K562 (cell line): ENCODE measurements around the gene RANBP6. TPM values are rescaled to one million over a fixed set of nuclear protein-coding genes. Genes with fewer than 3 reads are reported as not detected.

Source experiments
- ATAC-seq: fragments of 200-7000 bp; cut with Tn5 transposase; 3 replicates; pipeline ENCODE4 v1.9.1; 2020; ENCODE audit warnings: moderate library complexity
- BruUV-seq: library from RNA; stranded (reverse); fragments of 400-500 nt; replicated peaks from 2 replicates; lab custom pipeline; 2021; lab: Mats Ljungman, UMichigan
- CTCF ChIA-PET: fragments of 300-600 bp; formaldehyde crosslinking; extraction: SDS; loops from one replicate; lab custom pipeline; 2021; ENCODE audit warnings: low intra/inter-chr PET ratio; lab: Yijun Ruan, JAX
- POLR2A ChIA-PET: fragments of 300-600, 350-650 bp; sonication (Branson Sonifier 250); formaldehyde crosslinking; extraction: SDS; loops from one replicate; lab custom pipeline; 2021; ENCODE audit warnings: antibody characterized with exemption, inconsistent platforms; lab: Yijun Ruan, JAX
- DNase-seq, 4 experiments: peaks; one replicate each; pipeline versions ENCODE4 v3.0.0 to v3.0.0-alpha.2; 2011 to 2018; ENCODE audit warnings: low spot score in 3 of 4, mixed read lengths in 3 of 4; ENCODE audit errors: extremely low read depth in 1 of 4
- FAIRE-seq: peaks from 2 replicates; lab custom pipeline; 2011; peaks lifted over from hg19 to GRCh38; lab: Jason Lieb, UNC
- H2AFZ ChIP-seq: 2 replicates; pipeline ENCODE4 v1.6.0; 2011; ENCODE audit warnings: low read depth, low read length, control low read depth, inconsistent platforms
- H3K27ac ChIP-seq: fragments of 200-600 bp; 3 replicates; pipeline ENCODE4 v1.8.0; 2011; ENCODE audit warnings: low read depth, mild to moderate bottlenecking, control low read depth, inconsistent platforms, low read length, moderate library complexity, mixed read lengths; ENCODE audit errors: extremely low read depth
- H3K27me3 ChIP-seq, 2 experiments: fragments of 300-600 bp in 1 of 2; 2 replicates in 1 of 2; 3 replicates in 1 of 2; pipeline versions ENCODE4 v1.6.0 to v1.8.0; 2011; ENCODE audit warnings: inconsistent platforms in 2 of 2, low read length in 2 of 2, mild to moderate bottlenecking in 1 of 2, mixed read lengths in 1 of 2, moderate library complexity in 1 of 2; ENCODE audit not compliant: control insufficient read depth in 2 of 2, insufficient read depth in 2 of 2
- H3K36me3 ChIP-seq: fragments of 300-600 bp; 3 replicates; pipeline ENCODE4 v1.8.0; 2011; ENCODE audit warnings: mild to moderate bottlenecking, low read length, inconsistent platforms; ENCODE audit not compliant: control insufficient read depth, insufficient read depth
- H3K4me1 ChIP-seq, 2 experiments: fragments of 200-600 bp in 1 of 2; replicated peaks in 1 of 2; 2 replicates in 1 of 2; 3 replicates in 1 of 2; pipeline versions ENCODE4 v1.5.1 to v1.8.0; 2011; ENCODE audit warnings: inconsistent platforms in 2 of 2, low read length in 2 of 2, mild to moderate bottlenecking in 1 of 2, mixed read lengths in 1 of 2, moderate library complexity in 1 of 2; ENCODE audit not compliant: control insufficient read depth in 2 of 2, insufficient read depth in 2 of 2
- H3K4me2 ChIP-seq: 2 replicates; pipeline ENCODE4 v1.6.1; 2011; ENCODE audit warnings: low read length, control low read depth, inconsistent platforms, mixed read lengths; ENCODE audit not compliant: insufficient read depth
- H3K4me3 ChIP-seq: fragments of 200-600 bp; sonication (generic), shearing (Covaris generic); 2 replicates; pipeline ENCODE4 v1.5.1; 2016; ENCODE audit warnings: control low read depth, inconsistent platforms
- H3K79me2 ChIP-seq: fragments of 200-600 bp; 3 replicates; pipeline ENCODE4 v1.8.0; 2011; ENCODE audit warnings: low read length, inconsistent platforms; ENCODE audit not compliant: control insufficient read depth, insufficient read depth
- H3K9ac ChIP-seq, 2 experiments: 2 replicates each; pipeline versions ENCODE4 v1.6.0 to v1.6.1; 2011; ENCODE audit warnings: low read depth in 2 of 2, low read length in 2 of 2, control low read depth in 1 of 2, inconsistent platforms in 1 of 2, mild to moderate bottlenecking in 1 of 2, mixed read lengths in 1 of 2; ENCODE audit not compliant: insufficient read depth in 1 of 2
- H3K9me1 ChIP-seq: one replicate; pipeline ENCODE4 v1.6.0; 2011; ENCODE audit warnings: inconsistent platforms, mild to moderate bottlenecking, low read length, moderate library complexity; ENCODE audit not compliant: control insufficient read depth, insufficient read depth
- H3K9me3 ChIP-seq: replicated peaks from 2 replicates; pipeline ENCODE4 v1.5.1; 2011; ENCODE audit warnings: low read depth, low read length, inconsistent platforms; ENCODE audit not compliant: control insufficient read depth, insufficient read depth
- H4K20me1 ChIP-seq: replicated peaks from 2 replicates; pipeline ENCODE4 v1.6.1; 2011; ENCODE audit warnings: low read length, inconsistent platforms, mixed read lengths; ENCODE audit not compliant: control insufficient read depth, insufficient read depth
- BRF1 ChIP-seq: IDR thresholded peaks from 3 replicates; pipeline ENCODE4 v1.6.1; 2011; ENCODE audit warnings: borderline replicate concordance, mild to moderate bottlenecking; ENCODE audit not compliant: insufficient read length; ENCODE audit errors: extremely low read depth
- FOXM1 ChIP-seq, 2 experiments: fragments of 450-650 bp in 1 of 2; sonication (generic) in 1 of 2; formaldehyde crosslinking in 1 of 2; IDR thresholded peaks; 2 replicates each; pipeline versions ENCODE4 v1.6.1 to v1.9.0; 2017 to 2022; ENCODE audit warnings: low read depth in 2 of 2, mild to moderate bottlenecking in 2 of 2, missing genetic modification reagents in 1 of 2, moderate library complexity in 1 of 2
- SNRNP70 ChIP-seq: fragments of 200-400 bp; formaldehyde crosslinking; optimal IDR thresholded peaks from 2 replicates; pipeline ENCODE3; 2017; ENCODE audit warnings: low read depth, low read length
- ZNF75A ChIP-seq: fragments of 450-650 bp; formaldehyde crosslinking; IDR thresholded peaks from 2 replicates; pipeline ENCODE4 v1.4.0; 2020; ENCODE audit warnings: mild to moderate bottlenecking
- WGBS: fragments of 100-300 bp; shearing (Covaris generic); methylation state at CpG from one replicate; pipeline ENCODE4 v1.1.6; 2016; ENCODE audit warnings: low coverage, mixed read lengths; ENCODE audit not compliant: insufficient coverage; ENCODE audit errors: missing lambda C conversion rate; 5-methylcytosine and 5-hydroxymethylcytosine counted together
- in situ Hi-C: fragments of 300-500 bp; cut with MboI; formaldehyde crosslinking; loops from 4 replicates; pipeline ENCODE4 v1.15.0; 2018; ENCODE audit warnings: inconsistent platforms, mixed read lengths
- intact Hi-C: fragments of 100-400 bp; cut with micrococcal nuclease; formaldehyde crosslinking; loops from 2 replicates; pipeline ENCODE4 v1.14.2; 2022
- polyA plus RNA-seq, 8 experiments: library from polyadenylated mRNA; depleted of rRNA in 4 of 8; stranded (reverse) in 5 of 8; unstranded in 3 of 8; fragments of >200 nt; fragmentation: Nextera tagmentation in 2 of 8; fragmentation: Illumina TruSeq in 1 of 8; extraction: Ambion mirVana in 2 of 8; extraction: Trizol in 1 of 8; gene quantifications; 2 replicates each; pipeline versions ENCODE4 v1.2.1 to v1.2.3, GENCODE V29; 2011 to 2014; ENCODE audit warnings: inconsistent platforms in 1 of 8, missing spikeins in 1 of 8
- total RNA-seq, 7 experiments: library from RNA; depleted of rRNA in 6 of 7; stranded (reverse); fragments of >200 nt in 6 of 7; fragmentation: Illumina TruSeq in 2 of 7; extraction: Trizol in 2 of 7; gene quantifications; 2 replicates each; pipeline versions ENCODE4 v1.2.1 to v1.2.3, GENCODE V29; 2011 to 2021; ENCODE audit warnings: low replicate concordance in 1 of 7
- TF ChIP-seq, protein P1 (sequence below): sonication (generic); formaldehyde crosslinking; IDR thresholded peaks from 2 replicates; pipeline ENCODE4 v1.8.1; 2023; ENCODE audit warnings: mild to moderate bottlenecking, missing genetic modification reagents
- TF ChIP-seq, protein P2 (sequence below), 2 experiments: fragments of 450-650 bp; IDR thresholded peaks; 2 replicates each; pipeline ENCODE4 v1.6.1; 2016
- TF ChIP-seq, protein P3 (sequence below): fragments of 450-650 bp; IDR thresholded peaks from 2 replicates; pipeline ENCODE4 v1.6.1; 2016; ENCODE audit warnings: borderline replicate concordance
- TF ChIP-seq, protein P4 (sequence below), 2 experiments: fragments of 150-350 bp in 1 of 2; IDR thresholded peaks; 2 replicates each; pipeline ENCODE4 v1.6.1; 2012 to 2016; ENCODE audit warnings: low read depth in 2 of 2, low read length in 2 of 2, mild to moderate bottlenecking in 1 of 2, moderate library complexity in 1 of 2

RANBP6 gene
- total and polyA plus RNA-seq, 9 of the 15 experiments (the other 6 are each of a cell fraction or from before 2014, with no cell fraction given): 10.4 to 19.9 (median 11.5) TPM

DNA sequence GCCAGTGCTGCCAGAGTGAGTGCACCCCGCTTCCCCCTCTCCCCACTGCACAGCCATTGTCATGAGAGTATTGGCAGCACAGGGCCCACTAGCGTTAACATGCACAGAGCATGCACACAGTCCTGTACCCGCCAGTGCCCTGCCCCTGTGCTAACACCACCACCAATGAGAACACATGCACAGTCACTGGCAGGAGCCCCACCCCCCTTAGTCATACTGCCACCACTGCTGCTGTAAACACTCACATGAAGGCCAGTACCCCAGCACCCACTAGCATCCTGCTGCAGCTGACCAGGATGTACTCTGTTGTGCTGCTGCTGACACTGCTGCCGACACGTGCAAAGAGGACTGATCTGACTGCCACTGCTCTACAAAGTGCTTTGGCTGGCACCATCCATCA is 19.5 kb upstream of the RANBP6 start (continued):
- TF ChIP-seq, protein P1, sequence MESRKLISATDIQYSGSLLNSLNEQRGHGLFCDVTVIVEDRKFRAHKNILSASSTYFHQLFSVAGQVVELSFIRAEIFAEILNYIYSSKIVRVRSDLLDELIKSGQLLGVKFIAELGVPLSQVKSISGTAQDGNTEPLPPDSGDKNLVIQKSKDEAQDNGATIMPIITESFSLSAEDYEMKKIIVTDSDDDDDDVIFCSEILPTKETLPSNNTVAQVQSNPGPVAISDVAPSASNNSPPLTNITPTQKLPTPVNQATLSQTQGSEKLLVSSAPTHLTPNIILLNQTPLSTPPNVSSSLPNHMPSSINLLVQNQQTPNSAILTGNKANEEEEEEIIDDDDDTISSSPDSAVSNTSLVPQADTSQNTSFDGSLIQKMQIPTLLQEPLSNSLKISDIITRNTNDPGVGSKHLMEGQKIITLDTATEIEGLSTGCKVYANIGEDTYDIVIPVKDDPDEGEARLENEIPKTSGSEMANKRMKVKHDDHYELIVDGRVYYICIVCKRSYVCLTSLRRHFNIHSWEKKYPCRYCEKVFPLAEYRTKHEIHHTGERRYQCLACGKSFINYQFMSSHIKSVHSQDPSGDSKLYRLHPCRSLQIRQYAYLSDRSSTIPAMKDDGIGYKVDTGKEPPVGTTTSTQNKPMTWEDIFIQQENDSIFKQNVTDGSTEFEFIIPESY: no peak
- TF ChIP-seq, all 486 proteins: peak for 0

DNA sequence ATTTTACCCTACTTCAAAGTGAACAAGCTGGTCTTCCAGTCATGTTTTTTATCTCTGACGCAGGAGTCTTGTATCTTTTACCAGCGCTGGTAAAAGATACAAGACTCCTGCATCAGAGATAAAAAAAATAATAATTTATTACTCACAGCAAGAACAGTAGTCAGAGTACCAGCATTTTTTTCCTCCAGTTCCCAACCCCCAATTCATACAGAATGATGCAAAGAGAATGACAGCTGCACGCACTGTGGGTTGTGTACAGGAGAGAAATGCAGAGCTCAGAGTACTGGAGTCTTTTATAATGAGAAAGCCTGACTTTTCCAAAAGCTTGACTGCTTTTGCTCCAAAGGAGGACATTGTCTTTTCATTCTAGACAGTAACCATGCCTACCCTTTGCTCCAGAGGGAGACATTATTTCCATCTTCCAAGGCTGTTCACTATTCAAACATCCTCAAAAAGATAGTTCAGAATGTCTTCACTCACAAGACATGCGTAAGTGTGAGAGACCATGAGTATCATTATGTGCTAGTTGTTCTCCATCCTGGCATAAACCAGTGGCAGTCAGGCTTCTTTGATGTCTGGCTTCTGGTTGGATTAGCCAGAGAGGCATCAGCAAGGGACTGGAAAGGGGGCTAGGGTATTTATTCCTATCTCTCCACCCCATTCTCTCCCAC is 14.3 kb upstream of the RANBP6 start:
- H3K36me3 ChIP-seq: no peaks in the 10 kb centered on the region
- ChIA-PET CTCF (interaction anchor here (0.6 kb wide), 1 partner anchor 127 kb away, joined by 3 read pairs; no protein-coding TSS in a partner anchor), POLR2A (interaction anchor here (1.1 to 1.2 kb wide), 2 partner anchors 17 to 20 kb away, joined by 4 read pairs; no protein-coding TSS in a partner anchor)
- intact Hi-C loops (no loop called here), in situ Hi-C loops (no loop called here)
- no peaks in the 10 kb centered on the region for H3K4me1 ChIP-seq
- no peak for DNase-seq
- no peak for FAIRE-seq
- no peaks in the 10 kb centered on the region for H3K9me1 ChIP-seq
- H3K79me2 ChIP-seq: no peaks in the 10 kb centered on the region
- WGBS: 17% methylated on average over 4 of the region's 4 CpGs
- H3K4me2 ChIP-seq: no peak overlapping the region
- peaks cover 0 to 7% of the 10 kb centered on the region in 2 experiments; a peak in 3 of 5 replicates for H3K27me3 ChIP-seq
- no peak overlapping the region for H3K4me3 ChIP-seq
- H4K20me1 ChIP-seq: no peaks in the 10 kb centered on the region
- H3K9me3 ChIP-seq: no peaks in the 10 kb centered on the region
- ATAC-seq: no peak
- no peak overlapping the region for H3K27ac ChIP-seq
- no peak overlapping the region for H2AFZ ChIP-seq
- no TSS peak for BruUV-seq
- no peak for TF ChIP-seq BRF1
- TF ChIP-seq FOXM1 (IDR thresholded peaks at IDR 0.05; ENCODE audit: low read depth): no peak
- TF ChIP-seq FOXM1 (CRISPR knock-in tag; IDR thresholded peaks at IDR 0.05; ENCODE audit: low read depth): no peak
- no peak for TF ChIP-seq SNRNP70
- TF ChIP-seq, protein P2, sequence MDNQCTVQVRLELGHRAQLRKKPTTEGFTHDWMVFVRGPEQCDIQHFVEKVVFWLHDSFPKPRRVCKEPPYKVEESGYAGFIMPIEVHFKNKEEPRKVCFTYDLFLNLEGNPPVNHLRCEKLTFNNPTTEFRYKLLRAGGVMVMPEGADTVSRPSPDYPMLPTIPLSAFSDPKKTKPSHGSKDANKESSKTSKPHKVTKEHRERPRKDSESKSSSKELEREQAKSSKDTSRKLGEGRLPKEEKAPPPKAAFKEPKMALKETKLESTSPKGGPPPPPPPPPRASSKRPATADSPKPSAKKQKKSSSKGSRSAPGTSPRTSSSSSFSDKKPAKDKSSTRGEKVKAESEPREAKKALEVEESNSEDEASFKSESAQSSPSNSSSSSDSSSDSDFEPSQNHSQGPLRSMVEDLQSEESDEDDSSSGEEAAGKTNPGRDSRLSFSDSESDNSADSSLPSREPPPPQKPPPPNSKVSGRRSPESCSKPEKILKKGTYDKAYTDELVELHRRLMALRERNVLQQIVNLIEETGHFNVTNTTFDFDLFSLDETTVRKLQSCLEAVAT (IDR thresholded peaks at IDR 0.05): no peak
- TF ChIP-seq, protein P3, sequence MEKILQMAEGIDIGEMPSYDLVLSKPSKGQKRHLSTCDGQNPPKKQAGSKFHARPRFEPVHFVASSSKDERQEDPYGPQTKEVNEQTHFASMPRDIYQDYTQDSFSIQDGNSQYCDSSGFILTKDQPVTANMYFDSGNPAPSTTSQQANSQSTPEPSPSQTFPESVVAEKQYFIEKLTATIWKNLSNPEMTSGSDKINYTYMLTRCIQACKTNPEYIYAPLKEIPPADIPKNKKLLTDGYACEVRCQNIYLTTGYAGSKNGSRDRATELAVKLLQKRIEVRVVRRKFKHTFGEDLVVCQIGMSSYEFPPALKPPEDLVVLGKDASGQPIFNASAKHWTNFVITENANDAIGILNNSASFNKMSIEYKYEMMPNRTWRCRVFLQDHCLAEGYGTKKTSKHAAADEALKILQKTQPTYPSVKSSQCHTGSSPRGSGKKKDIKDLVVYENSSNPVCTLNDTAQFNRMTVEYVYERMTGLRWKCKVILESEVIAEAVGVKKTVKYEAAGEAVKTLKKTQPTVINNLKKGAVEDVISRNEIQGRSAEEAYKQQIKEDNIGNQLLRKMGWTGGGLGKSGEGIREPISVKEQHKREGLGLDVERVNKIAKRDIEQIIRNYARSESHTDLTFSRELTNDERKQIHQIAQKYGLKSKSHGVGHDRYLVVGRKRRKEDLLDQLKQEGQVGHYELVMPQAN: no peak
- TF ChIP-seq, protein P4, sequence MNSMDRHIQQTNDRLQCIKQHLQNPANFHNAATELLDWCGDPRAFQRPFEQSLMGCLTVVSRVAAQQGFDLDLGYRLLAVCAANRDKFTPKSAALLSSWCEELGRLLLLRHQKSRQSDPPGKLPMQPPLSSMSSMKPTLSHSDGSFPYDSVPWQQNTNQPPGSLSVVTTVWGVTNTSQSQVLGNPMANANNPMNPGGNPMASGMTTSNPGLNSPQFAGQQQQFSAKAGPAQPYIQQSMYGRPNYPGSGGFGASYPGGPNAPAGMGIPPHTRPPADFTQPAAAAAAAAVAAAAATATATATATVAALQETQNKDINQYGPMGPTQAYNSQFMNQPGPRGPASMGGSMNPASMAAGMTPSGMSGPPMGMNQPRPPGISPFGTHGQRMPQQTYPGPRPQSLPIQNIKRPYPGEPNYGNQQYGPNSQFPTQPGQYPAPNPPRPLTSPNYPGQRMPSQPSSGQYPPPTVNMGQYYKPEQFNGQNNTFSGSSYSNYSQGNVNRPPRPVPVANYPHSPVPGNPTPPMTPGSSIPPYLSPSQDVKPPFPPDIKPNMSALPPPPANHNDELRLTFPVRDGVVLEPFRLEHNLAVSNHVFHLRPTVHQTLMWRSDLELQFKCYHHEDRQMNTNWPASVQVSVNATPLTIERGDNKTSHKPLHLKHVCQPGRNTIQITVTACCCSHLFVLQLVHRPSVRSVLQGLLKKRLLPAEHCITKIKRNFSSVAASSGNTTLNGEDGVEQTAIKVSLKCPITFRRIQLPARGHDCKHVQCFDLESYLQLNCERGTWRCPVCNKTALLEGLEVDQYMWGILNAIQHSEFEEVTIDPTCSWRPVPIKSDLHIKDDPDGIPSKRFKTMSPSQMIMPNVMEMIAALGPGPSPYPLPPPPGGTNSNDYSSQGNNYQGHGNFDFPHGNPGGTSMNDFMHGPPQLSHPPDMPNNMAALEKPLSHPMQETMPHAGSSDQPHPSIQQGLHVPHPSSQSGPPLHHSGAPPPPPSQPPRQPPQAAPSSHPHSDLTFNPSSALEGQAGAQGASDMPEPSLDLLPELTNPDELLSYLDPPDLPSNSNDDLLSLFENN (IDR thresholded peaks at IDR 0.05; ENCODE audit: low read depth in 2 of 2, low read length in 2 of 2): no peak
- no peak for TF ChIP-seq ZNF75A (CRISPR knock-in tag)
- no peak overlapping the region for H3K9ac ChIP-seq
